ENCODE data around the gene SNX9.
"Not testable (repeated sequence)": the region's sequence is repeated elsewhere in the genome, so short reads cannot be mapped to it uniquely, and the experiment has no call there.

The SNX9 gene

DNA sequence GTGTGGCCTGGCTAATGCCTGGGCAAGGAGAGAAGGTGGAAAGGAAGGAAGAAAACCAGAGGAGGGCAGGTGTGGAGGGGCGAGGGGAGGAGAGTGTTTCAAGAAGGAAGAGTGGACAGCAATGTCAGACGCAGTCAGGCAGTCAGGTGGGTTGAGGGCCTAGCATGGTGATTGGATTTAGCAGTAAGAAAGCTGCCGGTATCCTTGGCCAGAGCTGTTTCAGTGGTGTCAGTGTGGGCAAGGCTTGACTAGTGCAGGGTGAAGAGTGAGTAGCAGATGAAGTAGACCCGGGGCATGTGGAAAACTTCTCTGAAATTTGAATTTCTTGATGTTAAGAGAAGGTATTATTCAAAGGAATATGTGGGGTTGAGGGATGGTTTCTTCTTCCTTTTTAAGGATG, 27.0 kb downstream of the SNX9 start:
- no peak for TF ChIP-seq ZNF274 (IDR thresholded peaks at IDR 0.05; ENCODE audit: low read depth, low read length)

DNA sequence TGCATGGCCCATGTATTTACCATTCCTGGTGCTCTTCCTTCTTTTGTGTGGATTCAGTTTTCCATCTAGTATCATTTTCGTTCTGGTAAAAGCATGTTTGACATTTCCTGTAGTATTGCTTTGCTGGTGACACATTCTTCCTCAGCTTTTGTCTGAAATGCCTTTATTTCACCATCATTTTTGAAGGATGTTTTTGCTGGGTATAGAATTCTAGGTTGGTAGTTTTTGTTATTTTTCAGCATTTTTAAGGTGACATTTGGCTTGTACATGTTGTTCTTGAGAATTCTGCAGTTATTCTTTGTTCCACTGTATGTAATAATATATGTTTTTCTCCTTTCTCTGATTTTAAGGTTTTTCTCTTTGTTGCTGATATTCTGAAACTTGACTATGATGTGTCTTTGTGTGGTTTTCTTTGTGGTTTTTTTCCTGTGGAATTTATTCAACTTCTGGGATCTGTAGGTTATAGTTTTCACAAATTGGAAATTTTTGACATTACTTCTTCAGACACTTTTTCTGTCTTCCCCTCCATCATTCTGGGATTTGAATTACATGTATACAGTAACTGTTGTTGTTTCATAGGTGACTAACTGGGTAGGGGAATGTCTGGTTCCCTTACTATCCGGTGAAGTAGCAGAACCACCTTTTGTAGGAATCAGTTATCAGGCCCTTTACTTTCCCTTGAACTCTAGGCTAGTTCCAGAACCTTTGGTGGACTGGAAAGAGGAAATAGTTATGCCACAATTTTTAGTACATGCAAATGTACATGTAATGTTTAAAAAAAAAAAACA, 30.2 kb downstream of the SNX9 start:
- H3K4me3 ChIP-seq (ENCODE audit: low read length), result no peak overlapping the region
- no peak for TF ChIP-seq ZNF274 (IDR thresholded peaks at IDR 0.05; ENCODE audit: low read depth, low read length)

More for the DNA sequence above, 27.0 kb downstream of the SNX9 start:
- H3K4me3 ChIP-seq (ENCODE audit: low read length), result no peak overlapping the region

DNA sequence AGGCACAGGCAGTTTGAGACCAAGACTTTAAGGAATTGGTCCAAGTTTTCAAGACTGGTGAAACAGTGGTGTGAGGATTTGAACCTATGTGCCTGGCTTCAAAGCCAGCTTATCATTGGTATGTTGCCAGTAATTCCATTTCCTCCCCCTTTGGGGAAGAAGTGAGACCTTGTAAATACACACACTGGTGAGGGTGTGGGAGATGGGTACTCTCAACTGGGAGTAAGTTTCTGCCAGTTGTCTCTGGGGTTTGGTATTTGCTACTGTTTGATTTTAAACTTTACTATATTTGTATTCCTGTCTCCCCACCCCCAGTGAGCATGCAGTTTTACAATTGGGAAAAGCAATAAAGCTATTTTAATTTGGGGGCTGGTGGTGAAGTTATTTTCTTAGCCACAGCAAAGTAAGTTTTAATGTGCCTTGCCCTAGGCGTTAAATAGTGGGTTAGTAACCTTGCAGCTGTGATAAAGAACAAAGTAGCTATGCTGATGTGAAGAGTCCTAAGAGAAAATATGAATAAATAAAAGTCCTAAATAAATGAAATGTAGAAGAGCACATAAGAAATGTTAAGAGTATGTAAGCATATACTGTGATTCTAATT, 31.0 kb downstream of the SNX9 start:
- no peak overlapping the region for H3K4me3 ChIP-seq (ENCODE audit: low read length)
- TF ChIP-seq ZNF274 (IDR thresholded peaks at IDR 0.05; ENCODE audit: low read depth, low read length), result no peak

DNA sequence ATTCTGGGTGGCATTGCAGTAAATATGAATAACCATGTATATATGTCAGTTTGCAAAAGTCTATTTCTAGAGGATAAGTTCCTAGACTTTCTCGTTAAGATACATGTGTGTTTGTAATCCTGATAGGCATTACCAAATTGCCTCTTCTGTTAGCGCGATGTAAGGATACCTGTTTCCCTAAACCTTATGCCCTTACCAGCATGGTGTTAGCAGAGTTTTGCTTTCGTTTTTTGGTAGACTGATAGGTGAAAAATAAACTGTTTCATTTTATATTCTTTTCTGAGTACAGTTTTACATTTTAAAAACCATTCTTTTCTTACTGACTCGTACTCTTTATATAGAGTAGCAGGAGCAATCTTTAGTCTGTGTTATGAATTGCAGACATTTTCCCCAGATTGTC, 32.3 kb downstream of the SNX9 start:
- H3K4me3 ChIP-seq (ENCODE audit: low read length), result no peak overlapping the region
- TF ChIP-seq ZNF274 (IDR thresholded peaks at IDR 0.05; ENCODE audit: low read depth, low read length), result no peak

DNA sequence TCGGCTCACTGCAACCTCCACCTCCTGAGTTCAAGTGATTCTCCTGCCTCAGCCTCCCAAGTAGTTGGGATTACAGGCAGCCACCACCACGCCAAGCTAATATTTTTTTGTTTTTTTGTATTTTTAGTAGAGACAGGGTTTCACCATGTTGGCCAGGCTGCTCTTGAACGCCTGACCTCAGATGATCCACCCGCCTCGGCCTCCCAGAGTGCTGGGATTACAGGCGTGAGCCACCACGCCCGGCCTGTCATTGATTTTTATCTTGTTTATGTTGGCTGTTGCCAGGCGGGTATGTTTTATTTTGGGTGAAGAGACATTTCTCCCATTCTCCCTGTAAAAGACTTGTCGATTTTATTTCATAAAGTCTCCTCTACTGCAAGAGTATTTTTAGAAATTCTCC, 32.8 kb downstream of the SNX9 start:
- H3K4me3 ChIP-seq (ENCODE audit: low read length), result not testable (repeated sequence)

DNA sequence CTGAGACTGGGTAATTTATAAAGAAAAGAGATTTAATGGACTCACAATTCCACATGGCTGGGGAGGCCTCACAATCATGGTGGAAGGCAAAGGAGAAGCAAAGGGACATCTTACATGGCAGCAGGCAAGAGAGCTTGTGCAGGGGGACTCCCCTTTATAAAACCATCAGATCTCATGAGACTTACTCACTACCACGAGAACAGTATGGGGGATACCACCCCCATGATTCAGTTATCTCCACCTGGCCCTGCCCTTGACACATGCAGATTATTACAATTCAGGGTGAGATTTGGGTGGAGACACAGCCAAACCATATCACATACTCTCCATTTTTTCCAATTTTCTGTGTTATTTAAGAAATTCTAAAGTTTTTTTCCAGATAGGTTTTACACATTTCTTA, 35.6 kb downstream of the SNX9 start:
- H3K4me3 ChIP-seq (ENCODE audit: low read length), result not testable (repeated sequence)

DNA sequence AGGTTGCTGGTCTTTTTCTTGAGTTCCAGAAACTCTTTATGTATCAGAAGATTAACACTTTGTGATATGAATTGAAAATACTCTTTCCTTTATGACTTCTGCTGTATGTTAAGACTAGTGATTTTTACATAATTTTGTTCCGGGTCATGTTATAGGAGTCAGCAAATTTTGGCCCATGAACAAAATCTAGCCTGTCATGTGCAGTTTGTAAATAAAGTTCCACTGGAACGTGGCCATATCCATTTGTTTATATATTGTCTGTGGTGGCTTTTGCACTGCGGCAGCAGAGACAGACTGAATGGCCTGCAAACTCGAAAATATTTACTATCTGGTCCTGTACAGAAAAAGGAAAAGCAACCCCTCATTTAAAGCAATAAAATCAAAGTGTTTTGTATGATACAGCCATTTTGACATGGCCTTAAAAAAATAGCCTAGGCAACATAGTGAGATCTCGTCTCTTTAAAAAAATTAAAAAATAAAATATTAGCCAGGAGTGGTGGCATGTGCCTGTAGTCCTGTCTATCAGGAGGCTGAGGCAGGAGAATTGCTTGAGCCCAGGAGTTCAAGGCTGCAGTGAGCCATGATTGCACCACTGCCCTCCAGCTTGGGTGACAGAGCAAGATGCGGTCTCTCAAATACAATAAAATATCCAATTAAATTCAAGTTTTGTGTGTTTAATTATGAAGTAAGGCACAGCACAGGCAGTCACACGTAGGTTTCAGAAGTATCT, 36.9 kb downstream of the SNX9 start:
- TF ChIP-seq ZNF274 (IDR thresholded peaks at IDR 0.05; ENCODE audit: low read depth, low read length), result no peak
- no peak overlapping the region for H3K4me3 ChIP-seq (ENCODE audit: low read length)

DNA sequence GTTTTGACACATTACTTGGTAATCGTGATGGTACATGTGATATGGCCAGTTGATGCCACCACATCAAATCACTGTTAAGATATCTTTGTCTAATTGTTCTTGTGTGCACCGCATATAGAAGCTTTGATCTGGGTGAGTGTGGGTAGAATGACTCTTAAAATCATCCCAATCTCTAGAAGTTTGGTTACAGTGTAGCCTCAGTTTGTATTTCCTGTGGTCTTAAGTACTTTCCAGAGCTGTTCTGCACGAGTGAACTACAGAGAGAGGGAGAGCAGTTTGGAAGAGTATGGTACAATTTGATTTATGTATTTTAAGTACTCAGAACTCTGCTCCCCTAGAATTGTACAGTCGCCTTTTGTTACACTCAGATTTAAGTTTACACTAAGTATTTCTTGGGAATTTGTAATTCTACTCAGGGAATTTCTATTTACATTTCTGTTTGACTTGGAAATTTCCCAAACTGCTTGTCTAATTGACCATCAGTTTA, 37.5 kb downstream of the SNX9 start:
- TF ChIP-seq ZNF274 (IDR thresholded peaks at IDR 0.05; ENCODE audit: low read depth, low read length), result no peak

DNA sequence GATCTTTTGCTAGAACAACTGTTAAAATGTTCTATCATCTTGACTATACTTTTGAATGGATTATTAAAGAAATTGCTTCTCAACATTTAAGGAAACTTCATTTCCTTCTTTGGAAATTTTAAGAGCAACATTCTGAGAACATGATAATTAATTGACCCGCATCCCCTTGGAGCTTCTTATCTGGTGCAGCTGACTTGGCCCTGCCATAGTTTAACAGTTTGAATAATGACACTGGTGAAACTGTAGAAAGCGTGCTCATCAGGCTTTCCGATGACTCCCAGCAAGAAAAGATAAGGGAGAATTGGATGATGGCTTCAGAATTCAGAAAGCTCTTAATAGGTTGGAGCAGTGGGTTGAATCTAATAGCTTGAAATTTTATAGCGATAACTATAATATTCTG, 38.1 kb downstream of the SNX9 start:
- H3K4me3 ChIP-seq (ENCODE audit: low read length), result no peak overlapping the region
- TF ChIP-seq ZNF274 (IDR thresholded peaks at IDR 0.05; ENCODE audit: low read depth, low read length), result no peak

More for the DNA sequence above, 37.5 kb downstream of the SNX9 start:
- H3K4me3 ChIP-seq (ENCODE audit: low read length), result no peak overlapping the region

DNA sequence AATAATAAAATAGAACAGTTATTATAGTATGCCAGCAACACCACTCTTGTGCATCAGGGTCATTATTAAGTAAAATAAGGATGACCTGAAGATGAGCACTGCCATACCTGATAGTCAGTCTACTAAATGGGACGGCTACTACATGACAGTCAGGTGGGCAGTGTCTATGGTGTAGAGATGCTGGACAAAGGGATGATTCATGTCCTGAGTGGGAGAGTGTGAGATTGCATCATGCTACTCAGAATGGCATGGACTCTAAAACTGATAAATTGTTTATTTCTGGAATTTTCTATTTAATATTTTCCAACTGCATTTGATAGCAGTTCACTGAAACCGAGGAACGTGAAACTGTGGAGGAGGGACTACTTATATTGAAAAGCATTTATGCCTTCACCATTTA, 38.8 kb downstream of the SNX9 start:
- no peak for TF ChIP-seq ZNF274 (IDR thresholded peaks at IDR 0.05; ENCODE audit: low read depth, low read length)
- H3K4me3 ChIP-seq (ENCODE audit: low read length), result no peak overlapping the region

DNA sequence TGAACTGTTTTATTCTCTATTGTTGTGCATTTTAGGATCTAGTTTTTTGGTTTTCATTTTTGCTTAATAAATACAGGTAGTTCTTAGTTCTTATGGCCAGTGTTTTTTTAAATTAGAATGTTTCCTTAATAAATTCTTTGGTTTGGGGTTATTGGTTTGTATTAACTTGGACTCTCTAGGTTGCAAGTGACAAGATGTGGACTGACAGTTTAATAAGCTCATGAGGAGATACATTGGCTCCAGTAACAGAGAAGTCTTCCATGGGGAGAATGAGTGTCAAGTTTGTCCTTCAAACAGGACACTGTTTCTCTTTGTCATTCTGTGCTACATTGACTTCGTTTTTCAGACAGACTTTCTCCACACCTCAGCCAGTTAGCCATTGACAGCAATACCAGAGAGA, 39.7 kb downstream of the SNX9 start:
- no peak for TF ChIP-seq ZNF274 (IDR thresholded peaks at IDR 0.05; ENCODE audit: low read depth, low read length)
- no peak overlapping the region for H3K4me3 ChIP-seq (ENCODE audit: low read length)

DNA sequence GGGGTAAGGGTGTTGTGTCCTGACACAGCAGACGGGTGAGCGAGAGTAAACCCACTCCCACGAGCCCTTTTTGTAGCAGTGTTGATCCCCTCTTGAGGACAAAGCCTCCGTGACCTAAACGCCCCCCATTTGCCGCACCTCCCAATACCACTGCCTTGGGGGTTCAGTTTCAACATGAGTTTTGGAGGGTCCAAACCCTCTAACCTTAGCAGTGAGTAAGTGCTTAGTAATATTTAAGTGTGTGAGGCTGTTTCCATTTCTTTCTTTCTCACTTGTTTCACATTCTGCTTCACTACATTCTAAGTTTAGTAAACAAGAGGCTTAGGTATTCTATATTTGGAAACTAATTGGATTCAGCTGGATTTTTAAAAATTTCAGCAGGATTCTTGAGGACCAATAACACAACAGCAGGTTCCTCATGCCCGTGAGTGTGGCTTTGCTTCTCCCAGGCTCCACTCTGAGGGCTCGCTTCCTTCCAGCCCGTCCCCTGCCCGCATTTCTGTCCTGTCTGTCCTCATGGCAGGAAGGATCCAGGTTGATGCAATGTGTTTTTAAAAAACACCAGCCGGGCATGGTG, 41.2 kb downstream of the SNX9 start:
- no peak overlapping the region for H3K4me3 ChIP-seq (ENCODE audit: low read length)
- no peak for TF ChIP-seq ZNF274 (IDR thresholded peaks at IDR 0.05; ENCODE audit: low read depth, low read length)

DNA sequence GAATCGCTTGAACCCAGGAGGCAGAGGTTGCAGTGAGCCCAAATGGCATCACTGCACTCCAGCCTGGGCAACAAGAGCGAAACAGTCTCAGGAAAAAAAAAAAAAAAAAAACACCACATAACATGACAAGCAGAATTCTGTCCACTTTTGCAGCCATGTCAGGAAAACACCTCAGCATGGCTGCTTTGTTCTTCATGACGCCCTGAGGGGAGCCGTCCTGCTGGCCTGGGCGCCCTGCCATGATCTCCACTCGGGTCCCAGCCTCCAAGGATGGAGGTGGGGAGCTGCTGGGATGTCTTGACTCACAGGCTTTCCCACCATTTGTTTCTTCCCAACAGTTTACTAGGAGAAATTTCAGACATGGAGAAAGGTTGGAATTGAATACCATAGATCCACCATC, 42.2 kb downstream of the SNX9 start:
- TF ChIP-seq ZNF274 (IDR thresholded peaks at IDR 0.05; ENCODE audit: low read depth, low read length), result no peak
- no peak overlapping the region for H3K4me3 ChIP-seq (ENCODE audit: low read length)

DNA sequence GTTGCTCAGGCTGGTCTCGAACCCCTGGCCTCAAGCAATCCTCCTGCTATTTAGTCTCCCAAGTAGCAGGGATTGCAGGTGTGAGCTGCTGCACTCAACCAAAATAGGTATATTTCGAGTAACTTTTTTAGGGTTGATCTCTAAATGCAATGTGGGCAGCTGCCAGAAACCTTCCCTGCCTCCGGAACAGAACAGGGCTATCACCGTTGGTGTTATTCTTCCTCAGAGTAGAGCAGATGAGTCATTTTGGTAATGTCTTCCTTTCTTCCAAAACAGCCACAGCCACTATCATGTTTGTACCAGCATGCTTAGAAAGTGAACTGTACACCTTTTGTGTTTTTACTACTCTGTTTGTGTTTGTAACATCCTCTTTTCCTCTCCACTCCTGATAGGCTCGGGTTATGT, 44.1 kb downstream of the SNX9 start:
- TF ChIP-seq ZNF274 (IDR thresholded peaks at IDR 0.05; ENCODE audit: low read depth, low read length), result no peak
- H3K4me3 ChIP-seq (ENCODE audit: low read length), result no peak overlapping the region

DNA sequence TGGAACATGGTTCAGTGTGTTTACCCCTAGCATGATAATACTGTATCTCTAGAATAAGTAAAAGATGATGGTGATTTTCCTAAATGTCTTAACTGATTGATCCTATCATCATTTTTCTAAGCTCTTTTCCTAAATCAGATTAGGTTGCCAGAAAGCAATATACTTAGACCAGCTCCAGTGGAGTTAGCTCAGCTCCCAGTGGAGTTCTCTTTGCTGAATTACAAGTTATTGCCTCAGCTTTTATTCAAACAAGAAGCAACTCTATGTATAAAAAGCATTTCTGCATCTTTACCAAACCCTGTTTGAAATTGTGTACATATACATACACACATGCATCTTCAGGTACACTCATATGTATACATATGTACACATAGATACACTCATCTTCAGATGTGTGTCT, 44.9 kb downstream of the SNX9 start:
- no peak overlapping the region for H3K4me3 ChIP-seq (ENCODE audit: low read length)
- no peak for TF ChIP-seq ZNF274 (IDR thresholded peaks at IDR 0.05; ENCODE audit: low read depth, low read length)
